ENCODE results near the gene HSPG2. TPM values are rescaled to one million over a fixed set of nuclear protein-coding genes. Genes with fewer than 3 reads are reported as not detected.

HSPG2 gene
- total and polyA plus RNA-seq, 2 of the 13 experiments (the other 11 are each of a cell fraction or from before 2014, with no cell fraction given): 9.1 to 13.1 TPM

DNA sequence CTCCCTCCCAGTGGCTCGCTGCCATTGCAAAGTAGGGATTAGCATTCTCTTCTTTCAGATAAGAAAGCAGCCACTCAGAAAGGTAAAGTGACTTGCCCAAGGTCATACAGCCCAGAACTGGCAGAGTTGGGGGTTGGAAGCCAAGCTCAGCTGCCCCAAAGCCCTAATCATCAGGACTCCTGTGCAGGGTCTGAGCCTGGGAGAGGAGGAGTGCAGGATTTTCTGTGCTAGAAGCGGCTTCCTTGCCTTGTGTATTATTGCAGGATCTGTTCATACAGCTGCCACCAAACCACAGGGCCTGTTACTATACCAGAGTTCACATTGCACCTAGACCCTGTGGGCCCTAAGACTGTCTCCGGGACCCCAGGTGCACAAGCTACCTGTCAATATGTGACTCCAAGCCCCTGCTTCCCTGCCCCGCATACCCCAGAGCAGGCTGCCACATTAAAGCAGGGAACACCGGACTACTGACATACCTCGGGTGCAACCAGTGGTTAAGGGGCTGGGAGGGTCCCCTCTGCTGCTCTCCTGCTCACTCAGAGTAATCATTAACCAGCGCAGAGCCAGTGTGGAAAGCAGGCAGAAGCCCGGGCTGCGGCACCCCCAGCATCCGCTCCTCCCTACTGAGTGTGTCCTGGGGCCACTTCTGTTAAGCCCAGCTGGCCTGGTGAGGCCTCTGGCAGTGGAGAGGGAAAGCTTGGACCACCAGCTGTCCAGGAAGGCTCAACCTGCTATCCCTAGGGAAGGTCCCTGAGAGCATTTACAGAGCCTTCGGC is 15.8 kb downstream of the HSPG2 start (continued):
- TF ChIP-seq, protein P1, sequence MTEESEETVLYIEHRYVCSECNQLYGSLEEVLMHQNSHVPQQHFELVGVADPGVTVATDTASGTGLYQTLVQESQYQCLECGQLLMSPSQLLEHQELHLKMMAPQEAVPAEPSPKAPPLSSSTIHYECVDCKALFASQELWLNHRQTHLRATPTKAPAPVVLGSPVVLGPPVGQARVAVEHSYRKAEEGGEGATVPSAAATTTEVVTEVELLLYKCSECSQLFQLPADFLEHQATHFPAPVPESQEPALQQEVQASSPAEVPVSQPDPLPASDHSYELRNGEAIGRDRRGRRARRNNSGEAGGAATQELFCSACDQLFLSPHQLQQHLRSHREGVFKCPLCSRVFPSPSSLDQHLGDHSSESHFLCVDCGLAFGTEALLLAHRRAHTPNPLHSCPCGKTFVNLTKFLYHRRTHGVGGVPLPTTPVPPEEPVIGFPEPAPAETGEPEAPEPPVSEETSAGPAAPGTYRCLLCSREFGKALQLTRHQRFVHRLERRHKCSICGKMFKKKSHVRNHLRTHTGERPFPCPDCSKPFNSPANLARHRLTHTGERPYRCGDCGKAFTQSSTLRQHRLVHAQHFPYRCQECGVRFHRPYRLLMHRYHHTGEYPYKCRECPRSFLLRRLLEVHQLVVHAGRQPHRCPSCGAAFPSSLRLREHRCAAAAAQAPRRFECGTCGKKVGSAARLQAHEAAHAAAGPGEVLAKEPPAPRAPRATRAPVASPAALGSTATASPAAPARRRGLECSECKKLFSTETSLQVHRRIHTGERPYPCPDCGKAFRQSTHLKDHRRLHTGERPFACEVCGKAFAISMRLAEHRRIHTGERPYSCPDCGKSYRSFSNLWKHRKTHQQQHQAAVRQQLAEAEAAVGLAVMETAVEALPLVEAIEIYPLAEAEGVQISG (CRISPR knock-in tag; IDR thresholded peaks at IDR 0.05): peak; percentile 49
- TF ChIP-seq GZF1 (CRISPR knock-in tag; IDR thresholded peaks at IDR 0.05) (no peak), ZSCAN12 (CRISPR knock-in tag; IDR thresholded peaks at IDR 0.05) (no peak), NFATC3 (CRISPR knock-in tag; IDR thresholded peaks at IDR 0.05) (no peak), U2AF2 (IDR thresholded peaks at IDR 0.05; ENCODE audit: low read depth, low read length) (no peak), TARDBP (CRISPR knock-in tag; IDR thresholded peaks at IDR 0.05) (peak; percentile 46; the same call in 1 of the 2 replicates), ZNF883 (CRISPR knock-in tag; IDR thresholded peaks at IDR 0.05; ENCODE audit: not compliant biosample characterization) (peak; percentile 41), REL (CRISPR knock-in tag; conservative IDR thresholded peaks at IDR 0.05) (no peak), ZFX (CRISPR knock-in tag; IDR thresholded peaks at IDR 0.05; ENCODE audit: low read depth) (peak; percentile 57), ZSCAN31 (CRISPR knock-in tag; IDR thresholded peaks at IDR 0.05; ENCODE audit: low read depth) (no peak), U2AF1 (optimal IDR thresholded peaks at IDR 0.05; ENCODE audit: low read depth, low read length) (no peak), NKX3-1 (CRISPR knock-in tag; IDR thresholded peaks at IDR 0.05) (peak; percentile 62; the same call in 1 of the 2 replicates), ZNF572 (CRISPR knock-in tag; IDR thresholded peaks at IDR 0.05) (no peak), MTF2 (CRISPR knock-in tag; IDR thresholded peaks at IDR 0.05; ENCODE audit: borderline replicate concordance) (0 out of 2 replicates have a peak, but pooled peaks have one; percentile 73), NR2F1 (CRISPR knock-in tag; IDR thresholded peaks at IDR 0.05) (no peak), SRSF4 (IDR thresholded peaks at IDR 0.05; ENCODE audit: low read depth, low read length, poor library complexity, severe bottlenecking) (no peak), CAMTA2 (CRISPR knock-in tag; IDR thresholded peaks at IDR 0.05; ENCODE audit: borderline replicate concordance) (0 out of 2 replicates have a peak, but pooled peaks have one; percentile 31), ZNF776 (CRISPR knock-in tag; IDR thresholded peaks at IDR 0.05) (peak; percentile 43; the same call in 1 of the 2 replicates), RXRA (CRISPR knock-in tag; IDR thresholded peaks at IDR 0.05) (peak; percentile 44), HNRNPLL (IDR thresholded peaks at IDR 0.05; ENCODE audit: low read depth, low read length, poor library complexity, severe bottlenecking) (no peak), ATF7-NPFF (CRISPR knock-in tag; IDR thresholded peaks at IDR 0.05; ENCODE audit: low read depth) (0 out of 2 replicates have a peak, but pooled peaks have one; percentile 29), POLR2A (IDR thresholded peaks at IDR 0.05; ENCODE audit: insufficient read depth in 1 of 2, low read depth in 2 of 2, low read length in 2 of 2) (peak; percentile 25 to 71; a peak in 3 of 4 replicates)
- TF ChIP-seq, protein P2, sequence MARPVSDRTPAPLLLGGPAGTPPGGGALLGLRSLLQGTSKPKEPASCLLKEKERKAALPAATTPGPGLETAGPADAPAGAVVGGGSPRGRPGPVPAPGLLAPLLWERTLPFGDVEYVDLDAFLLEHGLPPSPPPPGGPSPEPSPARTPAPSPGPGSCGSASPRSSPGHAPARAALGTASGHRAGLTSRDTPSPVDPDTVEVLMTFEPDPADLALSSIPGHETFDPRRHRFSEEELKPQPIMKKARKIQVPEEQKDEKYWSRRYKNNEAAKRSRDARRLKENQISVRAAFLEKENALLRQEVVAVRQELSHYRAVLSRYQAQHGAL (CRISPR knock-in tag; IDR thresholded peaks at IDR 0.05; ENCODE audit: not compliant biosample characterization): no peak
- TF ChIP-seq, protein P3, sequence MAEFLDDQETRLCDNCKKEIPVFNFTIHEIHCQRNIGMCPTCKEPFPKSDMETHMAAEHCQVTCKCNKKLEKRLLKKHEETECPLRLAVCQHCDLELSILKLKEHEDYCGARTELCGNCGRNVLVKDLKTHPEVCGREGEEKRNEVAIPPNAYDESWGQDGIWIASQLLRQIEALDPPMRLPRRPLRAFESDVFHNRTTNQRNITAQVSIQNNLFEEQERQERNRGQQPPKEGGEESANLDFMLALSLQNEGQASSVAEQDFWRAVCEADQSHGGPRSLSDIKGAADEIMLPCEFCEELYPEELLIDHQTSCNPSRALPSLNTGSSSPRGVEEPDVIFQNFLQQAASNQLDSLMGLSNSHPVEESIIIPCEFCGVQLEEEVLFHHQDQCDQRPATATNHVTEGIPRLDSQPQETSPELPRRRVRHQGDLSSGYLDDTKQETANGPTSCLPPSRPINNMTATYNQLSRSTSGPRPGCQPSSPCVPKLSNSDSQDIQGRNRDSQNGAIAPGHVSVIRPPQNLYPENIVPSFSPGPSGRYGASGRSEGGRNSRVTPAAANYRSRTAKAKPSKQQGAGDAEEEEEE (CRISPR knock-in tag; IDR thresholded peaks at IDR 0.05; ENCODE audit: borderline replicate concordance): no peak
